HG03196 (cell line): ENCODE results near the gene DRD5.
"Not testable (repeated sequence)": the region's sequence is repeated elsewhere in the genome, so short reads cannot be mapped to it uniquely, and the experiment has no call there.

Source experiments
- ATAC-seq: cut with Tn5 transposase; IDR thresholded peaks from one replicate; pipeline ENCODE4 v1.9.1; 2021; ENCODE audit not compliant: unreplicated experiment

Gene DRD5

DNA sequence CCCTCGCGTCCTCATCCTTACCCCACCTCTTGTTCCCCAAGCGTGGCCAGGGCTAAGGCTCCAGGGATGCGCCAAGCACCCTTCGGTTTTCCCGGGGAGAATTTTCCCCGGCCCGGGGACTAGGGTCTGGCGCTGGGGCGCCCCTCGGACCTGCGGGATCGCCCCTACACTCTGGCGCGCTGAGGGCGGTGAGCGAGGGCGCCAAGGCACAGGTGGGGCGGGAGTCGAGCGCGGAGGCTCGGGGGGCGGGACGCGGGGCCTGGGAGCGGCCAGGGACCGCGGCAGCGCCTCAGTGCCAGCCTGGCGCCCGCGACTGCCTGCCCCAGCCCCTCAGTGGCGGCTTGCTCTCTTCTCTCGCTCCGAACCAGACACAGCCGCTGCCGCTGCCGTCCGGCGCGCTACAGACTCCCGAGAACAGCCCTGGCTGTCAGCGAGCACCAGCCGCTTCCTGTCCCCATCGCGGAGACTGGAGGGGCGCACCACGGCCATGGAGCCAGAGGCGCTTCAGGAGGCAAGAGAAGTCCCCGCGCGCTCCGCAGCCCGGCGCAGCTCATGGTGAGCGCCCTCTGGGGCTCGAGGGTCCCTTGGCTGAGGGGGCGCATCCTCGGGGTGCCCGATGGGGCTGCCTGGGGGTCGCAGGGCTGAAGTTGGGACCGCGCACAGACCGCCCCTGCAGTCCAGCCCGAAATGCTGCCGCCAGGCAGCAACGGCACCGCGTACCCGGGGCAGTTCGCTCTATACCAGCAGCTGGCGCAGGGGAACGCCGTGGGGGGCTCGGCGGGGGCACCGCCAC is at the start of gene DRD5:
TSS of gene DRD5 (plus strand) at position 292 of the 793 bp plus-strand sequence. CDS start at position 688, 396 bp downstream.
- ATAC-seq: no peak

DNA sequence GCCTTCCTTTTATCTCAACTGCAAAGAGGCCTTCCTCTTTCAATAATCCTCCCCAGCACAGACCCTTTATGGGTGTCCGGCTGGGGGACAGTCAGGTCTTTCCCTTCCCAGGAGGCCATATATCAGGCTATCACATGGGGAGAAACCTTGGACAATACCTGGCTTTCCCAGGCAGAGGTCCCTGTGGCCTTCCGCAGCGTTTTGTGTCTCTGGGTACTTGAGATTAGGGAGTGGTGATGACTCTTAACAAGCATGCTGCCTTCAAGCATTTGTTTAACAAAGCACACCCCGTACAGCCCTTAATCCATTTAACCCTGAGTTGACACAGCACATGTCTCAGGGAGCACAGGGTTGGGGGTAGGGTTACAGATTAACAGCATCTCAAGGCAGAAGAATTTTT is 49.2 kb upstream of the DRD5 start:
- not testable (repeated sequence) for ATAC-seq

DNA sequence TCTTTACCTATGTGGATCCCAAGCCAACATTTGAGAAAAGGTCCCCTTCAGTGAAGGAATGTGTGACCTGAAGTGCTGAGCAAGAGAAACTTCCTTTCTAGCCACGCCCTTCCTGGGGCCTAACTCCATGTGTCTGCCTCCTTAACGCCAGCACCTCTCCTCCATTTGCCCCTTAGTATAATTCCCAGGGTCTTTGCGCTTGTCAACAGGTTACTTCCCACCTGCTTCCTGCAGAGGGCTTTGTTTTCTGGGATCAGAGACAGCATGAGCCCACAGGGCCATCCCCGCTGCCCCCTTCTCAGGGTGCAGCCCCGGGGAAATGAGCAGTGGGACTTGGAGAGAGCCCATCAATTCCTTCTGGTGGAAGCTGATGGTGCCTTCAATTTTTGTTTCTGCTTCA is 45.9 kb upstream of the DRD5 start:
- no peak for ATAC-seq

- not testable (repeated sequence) for ATAC-seq
These were observed 44.2 kb upstream of the DRD5 start for GRCh38 chr4:9737280-9737679.

GRCh38 chr4:9743789-9744188 is 37.6 kb upstream of the DRD5 start:
- not testable (repeated sequence) for ATAC-seq

- no peak for ATAC-seq
These were observed 35.7 kb upstream of the DRD5 start for GRCh38 chr4:9745782-9746181.

GRCh38 chr4:9758641-9759317 is 22.7 kb upstream of the DRD5 start:
- ATAC-seq: no peak

GRCh38 chr4:9762823-9763475 is 18.5 kb upstream of the DRD5 start:
- no peak for ATAC-seq

DNA sequence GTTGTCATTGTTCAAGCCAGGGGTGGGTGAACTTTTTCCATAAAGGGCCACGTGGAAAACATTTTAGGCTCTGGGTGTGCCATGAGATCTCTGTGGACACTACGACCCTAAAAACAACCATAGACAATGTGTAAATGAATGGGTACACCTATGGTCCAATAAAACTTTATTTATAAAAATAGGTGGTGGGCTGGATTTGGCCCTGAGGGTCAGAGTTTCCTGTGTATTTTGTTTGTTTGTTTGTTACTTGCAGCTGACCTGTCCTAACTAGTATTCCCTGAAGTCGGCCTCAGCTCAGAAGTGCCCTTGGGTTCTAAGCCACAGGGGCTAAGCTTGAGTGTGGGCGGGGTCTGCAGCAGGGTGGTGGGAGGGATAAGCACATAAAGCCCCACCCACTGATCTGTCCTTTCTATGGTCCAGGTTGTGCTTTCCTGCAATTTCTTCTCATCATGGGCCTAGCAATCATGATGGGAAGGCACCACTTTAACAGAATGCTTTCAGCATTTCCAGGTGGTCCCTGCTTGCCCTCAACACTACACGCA is 17.2 kb upstream of the DRD5 start:
- no peak for ATAC-seq

GRCh38 chr4:9765091-9765490 is 16.3 kb upstream of the DRD5 start:
- ATAC-seq: no peak

DNA sequence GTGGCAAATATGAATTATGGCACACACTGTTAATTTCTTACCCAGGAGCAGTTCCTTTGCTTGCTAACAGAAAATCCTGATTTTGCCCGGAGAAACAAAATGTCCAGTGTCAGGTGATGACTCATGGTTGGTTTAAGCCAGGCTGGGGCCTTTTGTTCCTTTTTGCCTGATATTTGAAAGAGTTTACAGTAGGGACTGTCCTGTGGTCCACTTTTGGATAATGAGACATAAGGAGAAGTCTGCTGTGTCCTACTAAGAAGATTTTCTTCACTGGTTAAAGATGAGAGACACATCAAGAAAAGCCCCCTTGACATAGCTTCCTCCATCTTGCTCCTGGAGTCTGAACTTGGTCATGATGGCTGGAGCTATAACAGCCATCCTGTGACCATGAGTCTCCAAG is 12.1 kb upstream of the DRD5 start:
- no peak for ATAC-seq

GRCh38 chr4:9771034-9771433 is 10.4 kb upstream of the DRD5 start:
- no peak for ATAC-seq

DNA sequence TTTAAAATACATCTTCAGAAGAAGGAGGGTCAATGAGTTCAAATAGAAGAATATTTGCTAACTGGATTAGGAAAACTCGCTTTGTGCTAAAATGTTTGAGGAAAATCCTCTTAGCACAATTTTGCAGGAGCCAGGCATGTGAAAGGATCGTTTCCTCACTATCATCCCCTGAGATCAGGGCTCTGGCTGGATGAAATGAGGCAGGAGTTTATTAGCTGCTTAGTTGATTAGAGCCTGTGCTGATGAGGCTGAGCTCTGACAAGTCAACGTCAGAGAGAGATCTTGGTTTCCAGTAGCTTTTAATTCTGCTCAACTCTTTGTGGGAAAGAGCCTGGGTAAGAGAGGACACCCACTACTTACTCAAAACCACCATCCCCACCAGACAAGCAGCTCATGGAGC is 8.0 kb upstream of the DRD5 start:
- no peak for ATAC-seq

DNA sequence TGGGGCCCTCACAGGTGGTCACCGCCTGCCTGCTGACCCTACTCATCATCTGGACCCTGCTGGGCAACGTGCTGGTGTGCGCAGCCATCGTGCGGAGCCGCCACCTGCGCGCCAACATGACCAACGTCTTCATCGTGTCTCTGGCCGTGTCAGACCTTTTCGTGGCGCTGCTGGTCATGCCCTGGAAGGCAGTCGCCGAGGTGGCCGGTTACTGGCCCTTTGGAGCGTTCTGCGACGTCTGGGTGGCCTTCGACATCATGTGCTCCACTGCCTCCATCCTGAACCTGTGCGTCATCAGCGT is 652 bp downstream of the DRD5 start:
- no peak for ATAC-seq

GRCh38 chr4:9785891-9786290 is 4.5 kb downstream of the DRD5 start:
- not testable (repeated sequence) for ATAC-seq

DNA sequence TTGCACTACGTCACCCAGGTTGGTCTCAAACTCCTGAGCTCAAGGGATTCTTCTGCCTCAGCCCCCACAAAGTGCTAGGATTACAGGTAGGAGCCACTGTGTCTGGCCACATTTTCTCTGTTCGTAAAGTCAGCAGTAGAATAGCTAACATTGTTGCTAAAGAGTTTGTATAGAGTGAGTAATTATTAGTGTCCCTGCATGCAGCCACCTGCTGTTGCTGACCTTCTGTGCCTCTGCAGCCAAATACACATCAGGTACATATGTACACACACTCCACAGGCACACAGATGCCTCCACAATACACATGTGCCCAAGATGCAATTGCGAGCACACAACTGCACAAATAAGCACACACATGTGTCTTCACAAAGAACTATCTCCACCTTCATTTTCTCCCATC is 10.9 kb downstream of the DRD5 start:
- no peak for ATAC-seq

DNA sequence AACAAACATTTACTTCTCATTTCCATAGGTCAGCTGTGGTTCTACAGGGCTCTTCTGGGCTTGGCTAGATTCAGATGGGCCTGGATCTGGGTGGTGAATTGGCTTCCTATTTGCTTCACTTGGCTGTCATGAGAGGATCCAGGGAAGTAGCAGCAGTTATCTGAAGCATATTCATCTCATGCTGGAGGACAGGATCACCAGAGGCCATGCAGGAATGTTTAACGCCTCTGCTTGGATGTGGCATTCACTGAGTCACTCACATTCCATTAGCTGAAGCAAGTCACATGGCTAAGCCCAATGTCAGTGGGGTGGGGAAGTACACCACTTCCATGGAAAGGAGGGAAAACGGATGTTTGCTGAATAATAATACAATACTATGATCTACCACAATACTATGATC is 15.2 kb downstream of the DRD5 start:
- ATAC-seq: not testable (repeated sequence)

- ATAC-seq: no peak
These were observed 19.4 kb downstream of the DRD5 start for GRCh38 chr4:9800848-9801247.

DNA sequence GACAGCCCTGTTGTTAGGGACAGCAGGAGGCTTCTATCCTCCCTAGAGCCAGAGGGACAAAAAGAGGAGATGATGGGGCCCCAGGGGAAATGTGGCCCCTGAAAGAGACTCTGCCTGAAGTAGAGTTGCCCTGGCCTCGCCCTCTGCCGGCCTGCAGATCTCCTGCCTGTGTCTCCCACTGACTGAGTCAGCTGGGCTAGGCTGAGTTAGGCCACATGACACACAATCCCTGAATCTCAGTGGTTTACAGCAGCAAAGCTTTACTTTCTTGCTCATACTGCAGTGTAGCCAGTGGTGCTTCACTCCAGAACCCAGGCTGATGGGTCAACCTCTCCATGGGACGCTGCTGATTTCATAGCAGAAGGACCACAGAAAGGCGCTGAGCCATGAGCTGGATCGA is 23.5 kb downstream of the DRD5 start:
- no peak for ATAC-seq

- ATAC-seq: no peak
These were observed 26.6 kb downstream of the DRD5 start for GRCh38 chr4:9808077-9808476.

GRCh38 chr4:9811806-9812205 is 30.4 kb downstream of the DRD5 start:
- ATAC-seq: no peak
